Gastrocnemius medialis (tissue), 4 donors: ENCODE measurements around the gene LGALS8. TPM values are rescaled to one million over a fixed set of nuclear protein-coding genes. Genes with fewer than 3 reads are reported as not detected.

ENCODE experiments used
- ATAC-seq, 2 donors: fragments of 150-250 bp; one replicate each; pipeline ENCODE4 v1.9.1; 2016
- DNase-seq, 2 donors: peaks; one replicate each; pipeline ENCODE4 v3.0.0-alpha.2; 2019
- H3K27ac ChIP-seq, 4 donors: fragments of 200-600 bp; sonication (generic); 1 replicate in 1 of 4; 2 replicates in 3 of 4; pipeline ENCODE4 v1.5.1; 2016 to 2018; ENCODE audit warnings: mild to moderate bottlenecking in 2 of 4, moderate library complexity in 1 of 4
- H3K27me3 ChIP-seq, 3 donors: fragments of 200-600 bp; sonication (generic) in 2 of 3; 1 replicate in 1 of 3; 2 replicates in 2 of 3; pipeline versions ENCODE4 v1.5.1 to v1.6.0; 2016 to 2019; ENCODE audit warnings: mild to moderate bottlenecking in 1 of 3, moderate library complexity in 1 of 3
- H3K36me3 ChIP-seq, 2 donors: fragments of 200-600 bp; sonication (generic) in 1 of 2; one replicate each; pipeline ENCODE4 v1.5.1; 2017 to 2018
- H3K4me1 ChIP-seq, 2 donors: fragments of 200-600 bp; sonication (generic) in 1 of 2; one replicate each; pipeline ENCODE4 v1.5.1; 2016 to 2017; ENCODE audit warnings: mild to moderate bottlenecking in 2 of 2
- H3K4me3 ChIP-seq, 4 donors: fragments of 200-600 bp; sonication (generic) in 3 of 4; 1 replicate in 1 of 4; 2 replicates in 3 of 4; pipeline ENCODE4 v1.5.1; 2016 to 2019; ENCODE audit warnings: mild to moderate bottlenecking in 2 of 4
- H3K9me3 ChIP-seq, 3 donors: fragments of 200-600 bp; sonication (generic) in 2 of 3; 1 replicate in 1 of 3; 2 replicates in 2 of 3; pipeline ENCODE4 v1.5.1; 2016 to 2019
- POLR2A ChIP-seq, 2 donors: fragments of 450-650 bp; IDR thresholded peaks; one replicate each; pipeline ENCODE4 v1.6.1; 2017; ENCODE audit warnings: antibody characterized with exemption in 2 of 2, mild to moderate bottlenecking in 2 of 2, moderate library complexity in 2 of 2
- in situ Hi-C, 4 donors: fragments of 200-750 bp; cut with MboI; loops; one replicate each; pipeline versions ENCODE4 v1.15.0 to v1.8.0; 2017; ENCODE audit warnings: low sequenced_read_pairs in 4 of 4
- intact Hi-C: fragments of 100-400 bp; cut with DNase I; formaldehyde crosslinking; loops from one replicate; pipeline ENCODE4 v1.15.1; 2023; ENCODE audit warnings: low total_unique reads
- total RNA-seq, 4 donors: library from RNA; depleted of rRNA; stranded (reverse); fragments of >200 nt; gene quantifications; one replicate each; pipeline versions ENCODE4 v1.1.0 to v1.2.3, GENCODE V29; 2016
- TF ChIP-seq, protein P1 (sequence below), 5 experiments: fragments of 450-650 bp in 3 of 5; fragments of 200-600 bp in 2 of 5; sonication (generic) in 2 of 5; IDR thresholded peaks in 4 of 5; conservative IDR thresholded peaks in 1 of 5; 1 replicate in 4 of 5; 2 replicates in 1 of 5; pipeline ENCODE4 v1.5.1; 2016 to 2019; ENCODE audit warnings: antibody characterized with exemption in 5 of 5, mild to moderate bottlenecking in 3 of 5, moderate library complexity in 3 of 5

Gene LGALS8
- total RNA-seq, 4 donors from 2014 or later = 11.1 to 20.7 (median 12.5) TPM

DNA sequence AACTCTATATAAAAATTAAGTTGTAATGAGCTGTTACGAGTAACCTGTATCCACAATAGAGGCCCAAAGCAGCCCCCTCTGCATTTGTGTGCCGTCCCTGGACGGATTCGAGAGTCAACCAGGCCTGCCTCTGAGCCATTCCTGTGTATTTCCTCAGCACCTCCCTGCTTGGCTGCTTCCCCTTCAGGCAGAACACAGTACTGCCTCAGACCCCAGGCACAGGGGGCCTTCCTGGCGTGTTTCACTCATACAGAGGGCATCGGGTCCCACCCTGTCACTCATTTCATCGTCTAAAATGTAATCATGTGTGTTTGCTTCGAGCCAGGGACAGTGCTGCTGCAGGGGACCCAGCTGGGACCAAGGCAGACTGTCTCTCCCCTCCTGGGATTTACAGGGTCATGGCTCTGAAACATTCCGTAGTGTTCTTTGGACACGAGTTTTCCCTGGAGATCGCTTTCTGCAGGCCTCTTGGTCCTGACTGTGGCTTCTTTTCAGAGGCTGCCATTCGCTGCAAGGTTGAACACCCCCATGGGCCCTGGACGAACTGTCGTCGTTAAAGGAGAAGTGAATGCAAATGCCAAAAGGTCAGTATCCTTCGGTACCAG lies 19.4 kb downstream of the LGALS8 start:
- TF ChIP-seq POLR2A (IDR thresholded peaks at IDR 0.05) = no peak
- TF ChIP-seq, protein P1, sequence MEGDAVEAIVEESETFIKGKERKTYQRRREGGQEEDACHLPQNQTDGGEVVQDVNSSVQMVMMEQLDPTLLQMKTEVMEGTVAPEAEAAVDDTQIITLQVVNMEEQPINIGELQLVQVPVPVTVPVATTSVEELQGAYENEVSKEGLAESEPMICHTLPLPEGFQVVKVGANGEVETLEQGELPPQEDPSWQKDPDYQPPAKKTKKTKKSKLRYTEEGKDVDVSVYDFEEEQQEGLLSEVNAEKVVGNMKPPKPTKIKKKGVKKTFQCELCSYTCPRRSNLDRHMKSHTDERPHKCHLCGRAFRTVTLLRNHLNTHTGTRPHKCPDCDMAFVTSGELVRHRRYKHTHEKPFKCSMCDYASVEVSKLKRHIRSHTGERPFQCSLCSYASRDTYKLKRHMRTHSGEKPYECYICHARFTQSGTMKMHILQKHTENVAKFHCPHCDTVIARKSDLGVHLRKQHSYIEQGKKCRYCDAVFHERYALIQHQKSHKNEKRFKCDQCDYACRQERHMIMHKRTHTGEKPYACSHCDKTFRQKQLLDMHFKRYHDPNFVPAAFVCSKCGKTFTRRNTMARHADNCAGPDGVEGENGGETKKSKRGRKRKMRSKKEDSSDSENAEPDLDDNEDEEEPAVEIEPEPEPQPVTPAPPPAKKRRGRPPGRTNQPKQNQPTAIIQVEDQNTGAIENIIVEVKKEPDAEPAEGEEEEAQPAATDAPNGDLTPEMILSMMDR (IDR thresholded peaks at IDR 0.05 in 4 of 5, conservative IDR thresholded peaks at IDR 0.05 in 1 of 5) = no peak
- no peak for ATAC-seq
- peaks cover 0 to 90% of the 10 kb centered on the region in 2 donors for H3K36me3 ChIP-seq
- no peak overlapping the region for H3K27ac ChIP-seq
- intact Hi-C loops = no loop called here
- in situ Hi-C loops = no loop called here
- DNase-seq = no peak
- H3K9me3 ChIP-seq = no peaks in the 10 kb centered on the region
- H3K4me3 ChIP-seq = no peak overlapping the region
- H3K27me3 ChIP-seq = no peaks in the 10 kb centered on the region
- no peaks in the 10 kb centered on the region for H3K4me1 ChIP-seq

DNA sequence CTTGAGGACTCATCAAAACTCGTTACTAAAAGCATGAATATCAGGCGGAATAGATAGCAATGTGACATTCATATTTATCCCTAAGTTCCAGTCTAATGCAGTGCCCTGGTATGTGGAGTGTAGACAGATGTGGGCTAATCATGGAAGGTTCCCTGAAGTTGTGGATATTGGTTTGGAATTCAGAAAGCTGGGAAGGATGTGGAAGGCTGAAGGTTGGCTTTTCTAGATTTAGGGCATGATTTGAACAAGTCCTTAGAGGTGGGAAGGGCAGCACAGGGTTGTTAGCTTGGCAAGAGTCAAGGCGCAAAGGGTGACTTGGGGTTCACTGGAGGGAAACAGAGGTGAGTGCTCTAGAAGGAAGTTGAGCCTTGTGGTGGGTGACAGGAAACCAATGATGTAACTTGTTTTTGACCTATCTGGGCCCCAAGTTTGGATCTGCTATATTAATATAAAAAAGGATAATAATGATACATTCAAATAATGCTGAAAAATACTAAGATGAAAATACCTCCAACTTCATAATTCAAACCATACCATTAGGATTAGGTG lies 21.9 kb downstream of the LGALS8 start:
- no peak for ATAC-seq
- Histone ChIP-seq H3K4me3 (no peak overlapping the region), H3K9me3 (no peaks in the 10 kb centered on the region), H3K27me3 (no peaks in the 10 kb centered on the region), H3K27ac (no peak overlapping the region), H3K36me3 (peaks cover 0 to 96% of the 10 kb centered on the region in 2 donors), H3K4me1 (no peaks in the 10 kb centered on the region)
- TF ChIP-seq, protein P1 (IDR thresholded peaks at IDR 0.05 in 4 of 5, conservative IDR thresholded peaks at IDR 0.05 in 1 of 5) = no peak
- TF ChIP-seq POLR2A (IDR thresholded peaks at IDR 0.05) = no peak
- no peak for DNase-seq
- intact Hi-C loops = no loop called here
- in situ Hi-C loops = no loop called here

GRCh38 chr1:236548452-236548851 lies 24.7 kb downstream of the LGALS8 start:
- in situ Hi-C loops = no loop called here
- intact Hi-C loops = no loop called here

GRCh38 chr1:236550961-236551851 lies 27.4 kb downstream of the LGALS8 start:
- Histone ChIP-seq H3K36me3 (peaks cover 0 to 98% of the 10 kb centered on the region in 2 donors), H3K27ac (no peak overlapping the region), H3K27me3 (no peaks in the 10 kb centered on the region), H3K4me1 (no peaks in the 10 kb centered on the region), H3K9me3 (no peaks in the 10 kb centered on the region), H3K4me3 (no peak overlapping the region)
- in situ Hi-C loops (no loop called here), intact Hi-C loops (no loop called here)
- no peak for ATAC-seq
- no peak for DNase-seq
- TF ChIP-seq, protein P1 (IDR thresholded peaks at IDR 0.05 in 4 of 5, conservative IDR thresholded peaks at IDR 0.05 in 1 of 5) = no peak
- no peak for TF ChIP-seq POLR2A (IDR thresholded peaks at IDR 0.05)

More at GRCh38 chr1:236548452-236548851, 24.7 kb downstream of the LGALS8 start:
- no peak overlapping the region for H3K27ac ChIP-seq
- peaks cover 0 to 98% of the 10 kb centered on the region in 2 donors for H3K36me3 ChIP-seq
- no peaks in the 10 kb centered on the region for H3K27me3 ChIP-seq
- TF ChIP-seq POLR2A (IDR thresholded peaks at IDR 0.05) = no peak
- TF ChIP-seq, protein P1 (IDR thresholded peaks at IDR 0.05 in 4 of 5, conservative IDR thresholded peaks at IDR 0.05 in 1 of 5) = no peak
- H3K4me3 ChIP-seq = no peak overlapping the region
- no peak for ATAC-seq
- no peak for DNase-seq
- H3K9me3 ChIP-seq = no peaks in the 10 kb centered on the region
- no peaks in the 10 kb centered on the region for H3K4me1 ChIP-seq
